Embryonic facial prominence (tissue), 1 donor: ENCODE data around the gene VMAC.

ENCODE experiments used
- DNase-seq: peaks from one replicate; pipeline ENCODE4 v3.0.0-alpha.2; 2016; ENCODE audit errors: extremely low spot score

VMAC gene

GRCh38 chr19:5929179-5929578 lies 24.5 kb downstream of the VMAC start:
- DNase-seq: no peak

- DNase-seq: no peak
These were observed 25.0 kb downstream of the VMAC start for GRCh38 chr19:5929625-5930024.

DNA sequence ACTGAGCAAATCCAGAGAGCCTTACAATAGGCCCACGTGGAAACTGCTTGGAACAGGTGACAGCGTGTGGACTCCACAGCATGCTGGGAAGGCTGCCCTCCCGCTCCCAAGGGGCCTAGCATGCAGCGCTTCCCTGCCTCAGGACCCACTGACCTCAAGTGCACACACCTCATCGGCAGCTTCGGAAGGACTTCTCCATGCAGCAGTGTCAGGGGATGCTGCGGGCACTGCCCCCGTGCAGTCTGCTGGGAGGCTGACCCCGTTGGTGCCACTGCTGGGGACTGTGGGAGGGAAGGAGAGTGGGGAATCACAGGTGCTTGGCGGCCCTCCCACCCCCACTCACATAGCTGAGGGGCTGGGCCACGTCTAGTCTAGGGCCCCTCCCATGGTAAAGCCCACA lies 26.6 kb downstream of the VMAC start:
- no peak for DNase-seq

GRCh38 chr19:5932146-5932545 lies 27.5 kb downstream of the VMAC start:
- no peak for DNase-seq

DNA sequence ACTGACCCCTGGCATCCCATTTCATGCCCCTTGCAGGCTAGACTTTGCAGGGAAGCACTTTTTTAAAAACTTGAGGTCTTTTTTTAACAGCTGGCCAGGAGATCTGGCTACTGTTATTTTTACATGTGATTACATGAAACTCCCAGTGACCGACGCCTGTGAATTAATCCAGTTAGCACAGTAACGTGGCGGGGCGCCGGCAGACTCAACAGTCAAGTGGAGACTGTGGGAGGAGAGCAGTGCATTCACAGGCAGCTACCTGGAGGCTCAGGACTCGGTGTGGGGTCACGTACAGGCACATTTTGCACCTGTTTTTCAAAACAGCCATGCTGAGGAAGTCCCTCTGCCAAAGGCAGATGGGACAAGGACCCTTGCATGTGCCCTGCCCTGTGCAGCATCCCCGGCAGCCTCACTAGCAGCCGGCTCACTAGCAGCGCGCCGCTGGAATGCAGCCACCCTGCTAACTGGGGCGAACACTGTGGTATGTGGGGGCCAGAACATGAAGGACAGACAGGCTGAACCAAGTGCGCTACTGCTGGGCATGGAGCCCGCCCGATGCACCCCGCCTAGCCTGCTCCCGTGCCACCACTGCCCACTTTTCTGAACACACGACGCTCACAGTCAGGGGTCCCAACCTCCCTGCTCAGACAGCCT lies 28.1 kb downstream of the VMAC start:
- DNase-seq: no peak

DNA sequence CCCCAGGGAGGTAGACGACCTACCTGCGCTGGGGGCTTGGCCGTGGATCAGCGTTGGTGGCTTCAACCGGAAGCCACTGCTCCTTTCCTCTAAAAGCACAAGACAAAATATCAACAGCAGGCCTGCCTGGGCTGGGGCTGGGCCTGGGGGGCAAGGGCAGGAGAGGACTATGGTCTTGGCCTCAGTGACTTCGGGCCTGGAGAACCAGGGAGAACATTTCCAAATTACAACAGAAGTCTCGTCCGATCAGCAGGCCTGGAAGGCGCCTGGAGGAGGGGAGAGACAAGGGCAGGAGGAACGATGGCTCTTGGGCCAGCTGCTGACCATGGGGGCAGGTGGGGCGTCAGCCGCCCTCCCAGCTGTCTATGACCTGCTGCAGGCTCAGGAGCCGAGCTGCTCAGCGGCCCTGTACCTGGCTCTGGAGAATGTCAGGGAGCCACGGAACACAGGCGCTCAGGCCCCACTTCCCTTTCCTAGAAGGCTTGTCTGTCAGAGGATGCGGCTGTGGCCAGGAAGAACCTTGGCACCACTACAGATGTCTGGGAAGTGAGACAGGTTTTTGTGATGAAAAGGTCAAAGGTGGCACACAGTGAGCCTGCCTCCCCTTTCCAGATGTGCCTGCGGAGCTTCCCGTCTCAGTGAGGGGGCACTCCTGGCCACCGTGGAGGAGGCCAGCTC lies 28.9 kb downstream of the VMAC start:
- DNase-seq: no peak

DNA sequence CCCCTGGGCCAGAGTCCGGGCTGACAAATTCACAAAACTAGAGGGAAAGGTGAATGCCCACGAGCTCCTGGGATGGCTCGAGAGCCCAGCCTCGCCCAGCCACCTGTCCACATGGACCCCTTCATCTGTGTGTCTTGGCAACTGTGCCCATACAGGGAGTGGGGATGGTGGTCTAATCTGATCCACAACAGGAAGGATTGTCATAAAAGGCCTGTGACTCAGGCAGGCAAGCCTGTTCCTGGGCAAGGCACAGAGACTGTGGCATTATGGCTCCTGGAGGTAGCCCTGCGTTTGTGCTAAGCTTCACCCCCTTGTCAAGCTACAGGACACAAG lies 29.4 kb downstream of the VMAC start:
- no peak for DNase-seq

GRCh38 chr19:5934774-5935472 lies 30.3 kb downstream of the VMAC start:
- DNase-seq: peak; percentile 18

DNA sequence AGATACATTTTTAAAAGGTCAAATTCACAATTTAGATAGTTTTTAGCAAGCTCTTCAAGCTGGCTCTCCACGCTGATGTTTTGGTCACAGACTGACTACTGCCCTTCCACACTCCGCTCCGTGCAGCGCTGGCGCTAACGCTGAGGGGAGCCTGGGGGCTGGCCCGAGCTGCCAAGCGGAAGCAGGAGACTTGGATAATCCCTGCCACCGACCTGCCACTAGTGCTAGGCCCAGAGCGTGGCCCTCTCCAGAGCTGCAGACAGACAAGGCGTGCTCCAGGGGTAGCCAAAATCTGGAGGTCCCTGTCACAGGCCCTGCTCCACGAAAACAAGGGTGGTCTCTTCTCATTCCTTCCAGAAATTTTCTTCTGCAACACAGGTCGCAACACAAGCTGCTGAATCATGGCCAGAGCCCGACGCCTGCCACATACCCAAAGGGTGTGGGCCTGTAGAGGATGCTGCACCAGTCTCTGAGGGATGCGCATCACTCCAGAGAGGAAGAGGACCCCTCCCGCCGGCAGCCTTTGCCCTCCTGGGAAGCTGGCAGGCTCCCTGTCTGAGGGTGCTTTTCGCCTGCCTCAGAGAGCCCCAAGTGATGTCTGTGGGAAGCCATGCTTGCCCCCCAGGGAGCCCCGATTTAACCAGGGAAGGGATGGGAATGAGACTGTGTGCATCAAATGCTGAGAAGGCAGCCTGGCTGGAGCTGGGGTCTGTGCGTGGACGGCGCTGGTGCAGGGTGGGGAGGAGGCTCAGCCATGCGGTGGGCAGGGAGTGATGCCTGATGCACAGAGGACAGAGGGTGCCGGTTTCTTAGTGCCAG lies 31.0 kb downstream of the VMAC start:
- no peak for DNase-seq

DNA sequence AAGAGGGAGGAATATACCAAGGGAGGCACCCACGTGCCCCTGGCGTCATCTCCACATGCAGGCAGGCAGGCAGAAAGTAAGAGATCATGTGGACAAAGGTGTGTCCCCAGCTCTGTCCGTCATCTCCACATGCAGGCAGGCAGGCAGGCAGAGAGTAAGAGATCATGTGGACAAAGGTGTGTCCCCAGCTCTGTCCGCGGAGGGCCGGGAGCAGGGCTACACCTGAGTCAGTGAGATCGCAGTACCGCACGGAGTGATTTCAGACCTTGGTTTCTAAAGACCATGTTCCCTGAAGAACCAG lies 31.6 kb downstream of the VMAC start:
- no peak for DNase-seq

DNA sequence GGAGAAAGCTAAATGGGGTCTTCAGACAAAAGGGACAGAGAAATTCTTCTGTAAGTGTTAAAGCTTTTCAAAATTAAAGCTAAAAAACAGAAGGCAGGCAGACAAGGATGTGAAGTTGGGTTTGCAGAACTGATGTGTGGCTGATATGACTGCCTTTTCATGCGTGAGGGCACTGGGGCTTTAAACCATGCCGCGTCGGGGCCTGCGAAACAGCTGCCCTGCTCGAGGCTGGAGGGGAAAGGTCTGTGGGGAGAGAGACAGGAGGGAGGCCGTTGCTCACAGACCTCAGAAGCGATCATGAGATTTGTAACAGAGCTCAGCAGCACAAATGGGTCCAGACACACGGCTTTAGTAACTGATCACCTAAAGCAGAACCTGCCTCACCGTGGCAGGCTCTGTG lies 32.9 kb downstream of the VMAC start:
- DNase-seq: no peak

DNA sequence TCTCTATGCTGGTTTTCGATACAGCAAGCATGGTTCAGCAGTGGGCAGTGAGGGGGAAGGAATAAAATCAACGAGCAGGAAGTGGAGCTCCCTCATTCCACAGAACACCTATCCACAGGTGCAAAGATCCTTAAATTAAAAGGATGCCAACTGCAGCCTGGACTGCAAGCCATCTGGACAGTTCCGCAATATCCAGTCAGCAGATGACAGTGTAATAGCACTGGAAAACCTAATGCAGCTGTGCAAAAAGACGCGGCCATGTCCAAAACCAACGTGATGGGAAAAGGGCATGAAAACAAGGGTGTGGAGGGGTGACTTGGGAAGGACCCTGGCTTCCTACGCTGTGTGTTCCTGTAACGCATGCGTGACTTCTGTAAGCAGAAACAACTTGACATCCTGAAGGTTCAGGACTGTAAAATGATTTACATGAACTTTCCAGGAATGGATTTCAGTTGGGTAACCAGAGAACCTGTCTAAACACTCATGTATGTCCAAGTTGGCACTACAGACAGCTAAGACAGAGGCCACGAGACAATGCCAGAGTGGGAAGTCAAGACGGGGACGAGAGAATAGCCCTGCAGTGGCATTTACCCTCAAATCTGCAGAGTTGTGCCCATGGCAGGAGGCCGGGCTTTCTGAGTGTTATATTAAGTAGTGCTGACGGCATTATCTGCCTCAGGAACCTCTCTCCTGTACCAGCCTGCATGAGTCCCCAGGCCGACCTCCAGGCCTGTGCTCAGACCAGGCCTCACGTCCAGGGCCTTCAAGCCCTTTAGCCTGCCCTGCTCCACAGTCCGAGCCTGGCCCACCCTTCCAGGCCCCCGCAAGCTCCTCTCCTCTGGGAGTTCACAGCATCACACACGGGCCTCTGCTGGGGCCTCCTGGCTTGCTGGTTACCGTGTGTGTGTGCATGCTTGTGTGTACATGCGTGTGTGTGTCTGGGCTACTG lies 35.9 kb downstream of the VMAC start:
- no peak for DNase-seq

- no peak for DNase-seq
These were observed 37.0 kb downstream of the VMAC start for GRCh38 chr19:5941673-5942072.

GRCh38 chr19:5943045-5943444 lies 38.4 kb downstream of the VMAC start:
- no peak for DNase-seq

GRCh38 chr19:5943623-5944022 lies 39.0 kb downstream of the VMAC start:
- DNase-seq: no peak

- DNase-seq: no peak
These were observed 42.8 kb downstream of the VMAC start for GRCh38 chr19:5947435-5947834.

- no peak for DNase-seq
These were observed 44.3 kb downstream of the VMAC start for GRCh38 chr19:5948752-5949564.

- no peak for DNase-seq
These were observed 45.2 kb downstream of the VMAC start for GRCh38 chr19:5949792-5950305.

GRCh38 chr19:5950741-5951140 lies 46.1 kb downstream of the VMAC start:
- DNase-seq: no peak

GRCh38 chr19:5951338-5951861 lies 46.7 kb downstream of the VMAC start:
- no peak for DNase-seq
